H1 (cell line): Measurements from ENCODE around the gene TLE5.

Experiments
- EZH2 ChIP-seq: fragments of 200-600 bp; sonication (generic); IDR thresholded peaks from 2 replicates; pipeline ENCODE4 v1.7.1; 2012; ENCODE audit warnings: low read depth, mild to moderate bottlenecking, moderate library complexity, low read length, inconsistent platforms; ENCODE audit not compliant: severe bottlenecking
- HDAC2 ChIP-seq, 2 experiments: fragments of 300-600 bp in 1 of 2; sonication (generic) in 1 of 2; IDR thresholded peaks; 2 replicates each; pipeline ENCODE4 v1.6.1; 2011 to 2012; ENCODE audit warnings: low read depth in 2 of 2, low read length in 2 of 2, mild to moderate bottlenecking in 2 of 2, moderate library complexity in 2 of 2, borderline replicate concordance in 1 of 2, inconsistent platforms in 1 of 2
- YY1 ChIP-seq: IDR thresholded peaks from 2 replicates; pipeline ENCODE4 v1.6.1; 2011; ENCODE audit warnings: low read depth, mild to moderate bottlenecking, low read length
- TF ChIP-seq, protein P1 (sequence below): IDR thresholded peaks from 2 replicates; pipeline ENCODE4 v1.6.1; 2012; ENCODE audit warnings: low read length, inconsistent platforms
- TF ChIP-seq, protein P2 (sequence below): IDR thresholded peaks from 2 replicates; pipeline ENCODE4 v1.6.1; 2012; ENCODE audit warnings: inconsistent platforms

DNA sequence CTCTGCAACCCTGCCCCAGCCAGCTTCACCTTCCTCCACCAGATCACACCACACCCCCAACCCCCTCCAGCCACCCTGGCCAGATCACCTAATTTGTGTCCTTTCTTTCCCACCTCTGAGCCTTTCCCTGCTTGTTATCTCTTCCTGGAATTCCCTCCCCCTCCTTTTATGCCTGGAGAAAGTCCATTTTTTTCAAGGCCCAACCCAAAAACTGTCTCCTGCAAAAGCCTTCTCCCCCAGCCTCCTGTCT, 28.0 kb downstream of the TLE5 start:
- TF ChIP-seq, protein P1, sequence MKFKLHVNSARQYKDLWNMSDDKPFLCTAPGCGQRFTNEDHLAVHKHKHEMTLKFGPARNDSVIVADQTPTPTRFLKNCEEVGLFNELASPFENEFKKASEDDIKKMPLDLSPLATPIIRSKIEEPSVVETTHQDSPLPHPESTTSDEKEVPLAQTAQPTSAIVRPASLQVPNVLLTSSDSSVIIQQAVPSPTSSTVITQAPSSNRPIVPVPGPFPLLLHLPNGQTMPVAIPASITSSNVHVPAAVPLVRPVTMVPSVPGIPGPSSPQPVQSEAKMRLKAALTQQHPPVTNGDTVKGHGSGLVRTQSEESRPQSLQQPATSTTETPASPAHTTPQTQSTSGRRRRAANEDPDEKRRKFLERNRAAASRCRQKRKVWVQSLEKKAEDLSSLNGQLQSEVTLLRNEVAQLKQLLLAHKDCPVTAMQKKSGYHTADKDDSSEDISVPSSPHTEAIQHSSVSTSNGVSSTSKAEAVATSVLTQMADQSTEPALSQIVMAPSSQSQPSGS, result no peak
- TF ChIP-seq HDAC2 (IDR thresholded peaks at IDR 0.05; ENCODE audit: borderline replicate concordance in 1 of 2, low read depth in 2 of 2, low read length in 2 of 2) (no peak), YY1 (no peak), EZH2 (no peak)
- TF ChIP-seq, protein P2, sequence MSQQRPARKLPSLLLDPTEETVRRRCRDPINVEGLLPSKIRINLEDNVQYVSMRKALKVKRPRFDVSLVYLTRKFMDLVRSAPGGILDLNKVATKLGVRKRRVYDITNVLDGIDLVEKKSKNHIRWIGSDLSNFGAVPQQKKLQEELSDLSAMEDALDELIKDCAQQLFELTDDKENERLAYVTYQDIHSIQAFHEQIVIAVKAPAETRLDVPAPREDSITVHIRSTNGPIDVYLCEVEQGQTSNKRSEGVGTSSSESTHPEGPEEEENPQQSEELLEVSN, result no peak
